ENCODE data around the gene RPL7L1. TPM values are rescaled to one million over a fixed set of nuclear protein-coding genes. Genes with fewer than 3 reads are reported as not detected.
"Not testable (repeated sequence)": the region's sequence is repeated elsewhere in the genome, so short reads cannot be mapped to it uniquely, and the experiment has no call there.

RPL7L1 gene
- polyA plus RNA-seq, 1 experiment, result 30.2 TPM

DNA sequence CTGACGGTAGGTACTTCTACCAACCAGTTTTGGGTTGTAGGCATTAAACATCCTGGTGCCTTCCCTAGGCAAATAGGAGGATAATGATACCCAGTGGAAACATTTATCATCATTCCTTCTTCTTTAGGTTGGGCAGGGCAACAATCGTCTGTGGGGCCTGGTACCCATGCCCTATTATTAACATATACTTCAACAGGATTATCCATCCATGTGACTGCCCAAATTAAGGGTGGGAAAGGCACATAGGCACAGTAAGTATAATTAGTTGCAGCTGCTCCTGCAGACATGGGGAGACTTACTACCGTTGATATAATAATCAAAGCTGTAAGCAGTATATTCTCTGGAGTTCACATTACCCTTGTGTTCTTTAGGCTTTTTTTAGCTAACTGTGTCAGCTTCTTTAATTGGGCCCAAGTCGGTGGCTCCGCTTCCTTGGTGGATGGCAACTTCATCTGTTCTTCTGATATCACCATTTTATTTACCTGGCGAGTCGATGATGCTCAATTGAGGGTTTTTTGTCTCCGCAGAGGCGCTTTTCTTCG is 16.8 kb downstream of the RPL7L1 start:
- Histone ChIP-seq H3K27me3 (ENCODE audit: control insufficient read depth, insufficient read depth, low read length) (no peaks in the 10 kb centered on the region), H3K36me3 (ENCODE audit: control insufficient read depth, insufficient read depth, low read length) (no peaks in the 10 kb centered on the region), H3K4me3 (ENCODE audit: low read depth, low read length) (no peak overlapping the region)
- TF ChIP-seq, protein P1, sequence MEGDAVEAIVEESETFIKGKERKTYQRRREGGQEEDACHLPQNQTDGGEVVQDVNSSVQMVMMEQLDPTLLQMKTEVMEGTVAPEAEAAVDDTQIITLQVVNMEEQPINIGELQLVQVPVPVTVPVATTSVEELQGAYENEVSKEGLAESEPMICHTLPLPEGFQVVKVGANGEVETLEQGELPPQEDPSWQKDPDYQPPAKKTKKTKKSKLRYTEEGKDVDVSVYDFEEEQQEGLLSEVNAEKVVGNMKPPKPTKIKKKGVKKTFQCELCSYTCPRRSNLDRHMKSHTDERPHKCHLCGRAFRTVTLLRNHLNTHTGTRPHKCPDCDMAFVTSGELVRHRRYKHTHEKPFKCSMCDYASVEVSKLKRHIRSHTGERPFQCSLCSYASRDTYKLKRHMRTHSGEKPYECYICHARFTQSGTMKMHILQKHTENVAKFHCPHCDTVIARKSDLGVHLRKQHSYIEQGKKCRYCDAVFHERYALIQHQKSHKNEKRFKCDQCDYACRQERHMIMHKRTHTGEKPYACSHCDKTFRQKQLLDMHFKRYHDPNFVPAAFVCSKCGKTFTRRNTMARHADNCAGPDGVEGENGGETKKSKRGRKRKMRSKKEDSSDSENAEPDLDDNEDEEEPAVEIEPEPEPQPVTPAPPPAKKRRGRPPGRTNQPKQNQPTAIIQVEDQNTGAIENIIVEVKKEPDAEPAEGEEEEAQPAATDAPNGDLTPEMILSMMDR (IDR thresholded peaks at IDR 0.05; ENCODE audit: insufficient read depth, low read depth, low read length), result no peak
- no peak for DNase-seq (ENCODE audit: low read depth)
- ChIA-PET POLR2A (no interaction called here), CTCF (interaction anchor here (1.3 kb wide), 1 partner anchor 349 kb away, joined by 3 read pairs; no protein-coding TSS in a partner anchor)

DNA sequence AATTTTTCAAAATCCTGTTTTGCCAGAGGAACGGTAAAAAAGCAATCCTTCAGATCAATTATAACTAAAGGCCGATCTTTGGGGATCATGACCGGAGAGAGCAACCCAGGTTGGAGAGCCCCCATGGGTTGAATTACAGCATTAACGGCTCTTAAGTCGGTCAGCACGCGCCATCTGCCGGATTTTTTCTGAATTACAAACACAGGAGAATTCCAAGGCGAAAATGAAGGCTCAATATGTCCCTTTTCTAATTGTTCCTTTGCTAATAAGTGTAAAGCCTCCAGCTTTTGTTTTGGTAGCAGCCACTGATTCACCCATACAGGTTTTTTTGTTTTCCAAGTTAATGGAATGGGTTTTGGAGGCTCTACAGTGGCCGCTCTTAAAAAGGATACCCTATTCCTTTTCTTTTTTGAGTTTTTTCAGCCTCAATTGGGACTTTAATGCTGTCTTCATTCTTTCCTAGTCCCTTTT is 19.5 kb downstream of the RPL7L1 start:
- ChIA-PET CTCF (interaction anchor here (0.7 to 2.5 kb wide), 2 partner anchors 18 to 185 kb away, joined by 4 to 8 read pairs; no protein-coding TSS in a partner anchor), POLR2A (no interaction called here)
- Histone ChIP-seq H3K27me3 (ENCODE audit: control insufficient read depth, insufficient read depth, low read length) (no peaks in the 10 kb centered on the region), H3K4me3 (ENCODE audit: low read depth, low read length) (no peak overlapping the region), H3K36me3 (ENCODE audit: control insufficient read depth, insufficient read depth, low read length) (no peaks in the 10 kb centered on the region)
- TF ChIP-seq, protein P1 (IDR thresholded peaks at IDR 0.05; ENCODE audit: insufficient read depth, low read depth, low read length), result peak; percentile 62
- no peak for DNase-seq (ENCODE audit: low read depth)

DNA sequence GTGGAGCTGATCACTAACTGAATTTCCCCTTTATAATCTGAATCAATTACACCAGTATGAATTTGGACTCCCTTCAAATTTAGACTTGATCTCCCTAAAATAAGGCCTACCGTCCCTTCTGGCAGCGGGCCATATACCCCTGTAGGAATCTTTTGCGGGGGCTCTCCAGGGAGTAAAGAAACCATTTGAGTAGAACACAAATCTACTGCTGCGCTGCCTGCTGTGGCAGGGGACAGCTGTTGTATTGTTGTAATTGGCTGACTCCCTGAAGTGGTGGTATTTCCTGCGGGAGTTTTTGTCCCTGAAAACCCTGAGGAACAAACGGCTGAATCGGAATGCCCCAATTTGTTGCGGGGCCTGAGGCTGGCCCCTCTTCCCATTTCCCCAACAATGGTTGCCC is 20.5 kb downstream of the RPL7L1 start:
- ChIA-PET CTCF (interaction anchor here (0.9 to 3.3 kb wide), 13 partner anchors 9 to 434 kb away, joined by 3 to 23 read pairs (median 3); partner anchors contain the start of genes PPP2R5D and PTCRA), POLR2A (no interaction called here)
- DNase-seq (ENCODE audit: low read depth), result no peak
- TF ChIP-seq, protein P1 (IDR thresholded peaks at IDR 0.05; ENCODE audit: insufficient read depth, low read depth, low read length), result no peak
- no peaks in the 10 kb centered on the region for H3K36me3 ChIP-seq (ENCODE audit: control insufficient read depth, insufficient read depth, low read length)
- H3K27me3 ChIP-seq (ENCODE audit: control insufficient read depth, insufficient read depth, low read length), result no peaks in the 10 kb centered on the region
- H3K4me3 ChIP-seq (ENCODE audit: low read depth, low read length), result no peak overlapping the region

DNA sequence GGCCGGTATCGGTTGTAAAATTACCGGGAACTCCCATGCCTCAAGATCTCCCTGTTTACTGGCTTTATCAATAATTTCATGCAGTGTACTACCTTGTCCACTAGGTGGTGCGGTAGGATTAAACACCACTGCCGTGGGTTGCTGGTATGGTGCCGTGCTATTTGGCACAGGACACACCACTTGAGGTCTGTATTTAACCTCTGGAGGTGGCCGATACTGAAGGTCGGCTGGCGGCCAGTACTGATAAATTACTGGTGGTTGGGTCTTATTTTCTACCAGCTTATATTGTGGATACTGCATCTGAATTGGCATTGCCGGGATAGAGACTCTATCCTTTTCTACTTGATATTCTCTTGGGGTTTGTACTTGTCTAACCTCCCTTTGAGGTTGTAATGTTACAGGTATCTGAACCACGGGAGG is 22.1 kb downstream of the RPL7L1 start:
- ChIA-PET POLR2A (no interaction called here), CTCF (interaction anchor here (0.6 to 3.3 kb wide), 14 partner anchors 10 to 433 kb away, joined by 3 to 23 read pairs (median 4); partner anchors contain the start of genes CRIP3 and PTCRA)
- no peak for DNase-seq (ENCODE audit: low read depth)
- H3K36me3 ChIP-seq (ENCODE audit: control insufficient read depth, insufficient read depth, low read length), result no peaks in the 10 kb centered on the region
- H3K27me3 ChIP-seq (ENCODE audit: control insufficient read depth, insufficient read depth, low read length), result no peaks in the 10 kb centered on the region
- H3K4me3 ChIP-seq (ENCODE audit: low read depth, low read length), result no peak overlapping the region
- TF ChIP-seq, protein P1 (IDR thresholded peaks at IDR 0.05; ENCODE audit: insufficient read depth, low read depth, low read length), result peak; percentile 74

DNA sequence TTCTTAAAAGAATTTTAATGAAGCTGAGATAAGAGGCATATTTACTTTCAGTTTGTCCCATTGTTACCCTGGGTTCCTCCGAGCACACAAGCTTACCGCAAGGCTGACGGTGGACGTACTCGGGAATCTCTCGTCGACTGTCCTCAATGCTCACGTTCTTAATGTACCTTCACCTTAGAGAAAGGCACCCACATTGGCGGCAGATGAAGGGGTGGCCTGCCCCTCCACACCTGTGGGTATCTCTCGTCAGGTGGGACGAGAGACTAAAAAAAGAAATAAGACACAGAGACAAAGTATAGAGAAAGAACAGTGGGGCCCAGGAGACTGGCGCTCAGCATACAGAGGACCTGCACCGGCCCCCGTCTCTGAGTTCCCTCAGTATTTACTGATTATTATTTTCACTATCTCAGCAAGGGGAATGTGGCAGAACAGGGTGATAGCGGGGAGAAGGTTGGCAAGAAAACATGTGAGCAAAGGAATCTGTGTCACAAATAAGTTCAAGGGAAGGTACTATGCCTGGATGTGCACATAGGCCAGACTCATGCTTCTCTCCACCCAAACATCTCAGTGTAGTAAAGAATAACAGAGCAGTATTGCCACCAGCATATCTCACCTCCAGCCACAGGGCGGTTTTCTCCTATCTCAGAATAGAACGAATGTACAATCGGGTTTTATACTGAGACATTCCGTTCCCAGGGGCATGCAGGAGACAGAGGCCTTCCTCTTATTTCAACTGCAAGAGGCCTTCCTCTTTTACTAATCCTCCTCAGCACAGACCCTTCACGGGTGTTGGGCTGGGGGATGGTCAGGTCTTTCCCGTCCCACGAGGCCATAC is 23.2 kb downstream of the RPL7L1 start:
- POLR2A ChIA-PET, result not testable (repeated sequence)
- CTCF ChIA-PET, result interaction anchor here (0.6 to 3.3 kb wide), 4 partner anchors 11 to 406 kb away, joined by 3 to 23 read pairs (median 4); partner anchors contain the start of genes CRIP3 and PTCRA

More for the DNA sequence above, 23.2 kb downstream of the RPL7L1 start:
- not testable (repeated sequence) for H3K27me3 ChIP-seq (ENCODE audit: control insufficient read depth, insufficient read depth, low read length); H3K36me3 ChIP-seq (ENCODE audit: control insufficient read depth, insufficient read depth, low read length); H3K4me3 ChIP-seq (ENCODE audit: low read depth, low read length); DNase-seq (ENCODE audit: low read depth)

Measured in BJ (cell line).